ENCODE measurements around the gene BATF3.

BATF3 gene

GRCh38 chr1:212703991-212704564, 4.4 kb upstream of the BATF3 start:
- DNase-seq (ENCODE audit: low spot score), result no peak

GRCh38 chr1:212702672-212703071, 3.0 kb upstream of the BATF3 start:
- DNase-seq (ENCODE audit: low spot score), result no peak

GRCh38 chr1:212701910-212702309, 2.3 kb upstream of the BATF3 start:
- no peak for DNase-seq (ENCODE audit: low spot score)

- peak; percentile 70 for DNase-seq (ENCODE audit: low spot score)
Observed at GRCh38 chr1:212700892-212701819, 1.5 kb upstream of the BATF3 start.

- peak; percentile 55 for DNase-seq (ENCODE audit: low spot score)
Observed at GRCh38 chr1:212700223-212700891, 717 bp upstream of the BATF3 start.

- DNase-seq (ENCODE audit: low spot score), result peak; percentile 70
Observed at GRCh38 chr1:212699104-212699624, 476 bp downstream of the BATF3 start.

GRCh38 chr1:212698467-212699103, 1.1 kb downstream of the BATF3 start:
- no peak for DNase-seq (ENCODE audit: low spot score)

- no peak for DNase-seq (ENCODE audit: low spot score)
Observed at GRCh38 chr1:212696721-212697331, 2.8 kb downstream of the BATF3 start.

- DNase-seq (ENCODE audit: low spot score), result no peak
Observed at GRCh38 chr1:212692774-212693644, 6.6 kb downstream of the BATF3 start.

GRCh38 chr1:212691561-212692071, 8.0 kb downstream of the BATF3 start:
- DNase-seq (ENCODE audit: low spot score), result no peak

- DNase-seq (ENCODE audit: low spot score), result no peak
Observed at GRCh38 chr1:212690816-212691403, 8.7 kb downstream of the BATF3 start.

GRCh38 chr1:212689758-212690529, 9.7 kb downstream of the BATF3 start:
- DNase-seq (ENCODE audit: low spot score), result no peak

- DNase-seq (ENCODE audit: low spot score), result no peak
Observed at GRCh38 chr1:212689196-212689725, 10.4 kb downstream of the BATF3 start.

- peak; percentile 39 for DNase-seq (ENCODE audit: low spot score)
Observed at GRCh38 chr1:212688341-212689047, 11.1 kb downstream of the BATF3 start.

- DNase-seq (ENCODE audit: low spot score), result no peak
Observed at GRCh38 chr1:212687811-212688210, 11.8 kb downstream of the BATF3 start.

GRCh38 chr1:212686591-212686990, 13.0 kb downstream of the BATF3 start:
- DNase-seq (ENCODE audit: low spot score), result no peak

- no peak for DNase-seq (ENCODE audit: low spot score)
Observed at GRCh38 chr1:212686069-212686468, 13.6 kb downstream of the BATF3 start.

- no peak for DNase-seq (ENCODE audit: low spot score)
Observed at GRCh38 chr1:212685429-212685828, 14.2 kb downstream of the BATF3 start.

Data from GM03348 (cell line).